Cerebellar cortex (tissue), 1 donor: Measurements from ENCODE around the gene DOCK3.
"Not testable (repeated sequence)": the region's sequence is repeated elsewhere in the genome, so short reads cannot be mapped to it uniquely, and the experiment has no call there.

Experiments used
- DNase-seq: peaks from one replicate; pipeline ENCODE4 v3.0.0-alpha.2; 2015; ENCODE audit warnings: low spot score

DOCK3 gene

DNA sequence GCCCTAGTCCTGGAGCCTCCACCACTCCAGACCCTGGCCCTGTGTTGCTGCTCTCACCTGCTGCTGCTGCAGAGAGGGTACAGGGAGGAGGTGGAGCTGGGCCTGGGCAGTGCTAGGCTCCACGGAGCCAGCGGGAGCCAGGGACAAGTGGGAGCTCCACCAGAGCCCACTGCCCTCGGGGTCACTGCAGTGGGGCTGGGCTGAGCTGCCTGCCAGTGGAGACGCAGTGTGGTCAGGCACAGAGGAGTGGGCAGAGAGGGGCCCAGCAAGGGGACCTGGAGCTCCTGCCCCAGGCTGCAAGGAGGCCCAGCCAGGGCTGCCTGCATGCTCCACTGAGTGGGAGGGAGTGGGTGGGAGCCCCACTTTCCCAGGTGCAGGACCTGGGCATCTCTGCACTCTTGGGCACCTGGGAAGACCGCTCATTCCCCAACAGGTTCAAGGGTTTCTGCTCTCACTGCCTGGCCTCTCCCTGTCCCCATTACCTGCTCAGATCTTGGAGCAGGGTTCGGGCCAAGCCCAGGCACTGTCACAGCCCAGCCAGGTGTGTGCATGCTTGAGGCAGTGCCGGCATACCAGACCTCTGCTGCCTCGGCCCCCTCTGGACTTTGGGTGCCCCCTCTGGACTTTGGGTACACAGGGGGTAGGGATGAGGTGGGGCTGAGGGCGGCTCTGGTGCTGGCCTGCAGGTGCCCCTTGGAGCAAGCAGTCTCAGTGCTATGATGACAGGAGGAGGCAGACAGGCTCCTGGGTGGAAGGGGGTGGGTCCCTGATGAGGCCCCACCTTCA lies 308.0 kb downstream of the DOCK3 start:
- no peak for DNase-seq

GRCh38 chr3:50983887-50984286 lies 309.2 kb downstream of the DOCK3 start:
- DNase-seq: no peak

- DNase-seq: no peak
Observed at GRCh38 chr3:50985893-50986292, 311.2 kb downstream of the DOCK3 start.

- DNase-seq: no peak
Observed at GRCh38 chr3:50986726-50987125, 312.0 kb downstream of the DOCK3 start.

GRCh38 chr3:50994537-50994936 lies 319.8 kb downstream of the DOCK3 start:
- DNase-seq: no peak

DNA sequence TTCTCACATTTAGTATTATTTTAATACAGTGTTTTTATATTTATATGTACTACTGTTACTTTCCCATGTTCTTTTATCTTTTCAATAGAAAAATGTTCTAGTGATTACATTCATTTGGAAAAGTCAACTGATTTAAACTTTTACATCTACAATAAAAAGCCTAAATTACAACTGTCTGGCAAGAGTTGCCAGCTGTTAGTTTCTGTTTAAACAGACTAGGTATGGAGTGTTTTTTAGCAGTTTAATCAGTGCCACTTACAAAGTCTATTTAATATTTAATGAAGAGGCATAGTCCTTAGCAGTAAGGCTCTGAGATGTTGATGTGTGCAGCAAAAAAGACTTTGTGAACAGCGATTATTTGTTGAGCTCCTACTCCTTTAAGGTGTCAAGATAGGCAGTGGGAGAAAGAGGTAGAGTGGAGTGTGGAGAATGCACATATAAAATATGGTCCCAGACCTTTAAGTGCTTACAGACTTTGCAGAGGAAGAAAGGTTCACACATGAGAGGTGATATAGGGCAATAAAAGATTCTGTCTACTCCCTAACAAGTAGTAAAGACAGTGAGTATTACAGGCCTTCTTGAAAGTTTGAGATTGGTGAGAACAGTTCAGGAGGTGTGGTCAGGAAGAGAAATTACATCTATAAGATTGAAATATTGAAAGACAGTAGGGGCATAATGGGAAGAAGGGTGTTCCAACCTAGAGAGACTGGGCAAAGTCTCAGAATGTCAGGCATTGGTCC lies 320.5 kb downstream of the DOCK3 start:
- DNase-seq: no peak

- DNase-seq: no peak
Observed at GRCh38 chr3:51002495-51002894, 327.8 kb downstream of the DOCK3 start.

GRCh38 chr3:51004235-51004634 lies 329.5 kb downstream of the DOCK3 start:
- no peak for DNase-seq

GRCh38 chr3:51024121-51024520 lies 349.4 kb downstream of the DOCK3 start:
- no peak for DNase-seq

DNA sequence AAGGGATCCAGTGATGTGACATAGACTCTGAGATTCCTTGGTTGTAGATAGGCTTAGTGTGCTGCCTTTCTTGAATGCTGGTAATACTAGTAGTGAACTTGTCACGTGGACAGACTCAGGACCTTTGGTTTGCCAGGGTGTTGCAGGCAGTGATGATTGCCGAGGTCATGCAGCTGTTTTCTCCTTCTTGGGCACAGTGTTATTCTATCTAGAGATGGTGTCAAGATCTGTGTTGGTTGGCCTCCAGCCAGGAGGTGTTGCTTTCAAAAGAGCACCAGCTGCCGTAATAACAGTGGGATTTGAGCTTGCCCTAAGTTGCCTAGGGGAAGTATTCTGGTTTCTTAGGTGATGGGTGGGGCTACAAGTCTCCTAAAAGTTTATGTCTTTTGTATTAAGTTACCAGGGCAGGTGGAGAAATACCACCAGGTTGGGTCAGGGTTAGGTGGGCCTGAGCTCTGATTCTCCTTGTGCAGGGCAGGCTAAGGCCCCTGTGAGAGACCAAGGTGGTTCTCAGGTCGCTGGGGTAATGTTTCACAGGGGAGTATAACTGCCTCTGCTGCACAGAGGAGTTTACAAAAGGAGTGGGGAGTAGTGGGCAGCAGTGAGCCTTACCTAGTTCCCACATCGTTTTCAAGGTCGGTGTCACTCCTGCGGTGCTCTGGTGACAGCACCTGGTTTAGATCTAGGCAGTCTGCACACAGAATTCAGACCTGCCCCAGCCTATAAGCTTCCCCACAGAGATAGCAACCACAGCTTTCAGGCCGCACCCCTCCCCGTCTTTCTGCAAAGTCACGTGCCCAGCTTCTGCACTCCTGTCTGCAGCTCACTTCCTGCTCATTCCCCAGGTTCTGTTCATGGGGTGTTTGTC lies 350.3 kb downstream of the DOCK3 start:
- no peak for DNase-seq

DNA sequence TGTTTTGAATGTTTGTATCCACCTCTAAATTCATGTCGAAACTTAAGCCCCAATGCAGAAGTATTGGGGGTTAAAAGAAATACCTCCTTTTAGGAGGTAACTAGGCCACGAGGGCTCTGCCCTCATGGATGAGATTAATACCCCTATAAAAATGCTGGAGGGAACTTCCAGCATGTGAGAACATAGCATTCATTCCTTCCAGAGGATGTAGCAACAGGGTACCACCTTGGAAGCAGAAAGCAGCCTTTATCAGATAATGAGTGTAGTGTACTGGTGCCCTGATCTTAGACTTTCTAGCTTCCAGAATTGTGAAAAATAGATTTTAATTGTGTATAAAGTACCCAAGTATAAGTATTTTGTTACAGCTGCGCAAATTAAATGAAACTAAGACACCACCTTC lies 356.9 kb downstream of the DOCK3 start:
- DNase-seq: no peak

- DNase-seq: no peak
Observed at GRCh38 chr3:51035630-51036029, 360.9 kb downstream of the DOCK3 start.

GRCh38 chr3:51044982-51045381 lies 370.3 kb downstream of the DOCK3 start:
- DNase-seq: no peak

- DNase-seq: no peak
Observed at GRCh38 chr3:51052562-51052961, 377.8 kb downstream of the DOCK3 start.

- no peak for DNase-seq
Observed at GRCh38 chr3:51057121-51057520, 382.4 kb downstream of the DOCK3 start.

- no peak for DNase-seq
Observed at GRCh38 chr3:51063053-51063452, 388.3 kb downstream of the DOCK3 start.

DNA sequence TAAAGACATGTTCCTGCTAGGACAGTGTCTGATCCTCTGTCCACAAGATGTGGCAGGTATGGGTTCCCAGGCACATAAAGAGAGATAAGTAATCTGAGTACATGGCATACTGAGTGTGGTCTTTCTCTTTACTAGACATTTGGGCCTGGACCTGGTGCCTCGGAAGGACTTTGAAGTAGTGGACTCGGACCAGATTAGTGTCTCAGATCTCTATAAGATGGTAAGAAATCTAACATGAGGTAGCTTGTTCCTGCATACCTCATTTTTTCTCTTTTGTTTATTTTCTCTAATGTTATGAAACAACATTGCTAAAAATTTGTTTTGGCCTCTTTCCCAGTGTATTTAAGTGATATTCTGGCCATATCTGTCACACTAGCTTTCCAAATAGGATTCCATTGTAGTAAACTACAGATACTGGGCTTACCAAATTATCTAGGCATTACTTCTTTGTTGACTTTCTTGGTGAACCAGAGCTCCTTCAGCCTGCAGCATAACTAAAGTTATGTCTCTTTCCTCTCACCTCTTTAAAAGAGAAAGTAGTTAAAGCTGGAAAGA lies 400.6 kb downstream of the DOCK3 start:
- DNase-seq: no peak

DNA sequence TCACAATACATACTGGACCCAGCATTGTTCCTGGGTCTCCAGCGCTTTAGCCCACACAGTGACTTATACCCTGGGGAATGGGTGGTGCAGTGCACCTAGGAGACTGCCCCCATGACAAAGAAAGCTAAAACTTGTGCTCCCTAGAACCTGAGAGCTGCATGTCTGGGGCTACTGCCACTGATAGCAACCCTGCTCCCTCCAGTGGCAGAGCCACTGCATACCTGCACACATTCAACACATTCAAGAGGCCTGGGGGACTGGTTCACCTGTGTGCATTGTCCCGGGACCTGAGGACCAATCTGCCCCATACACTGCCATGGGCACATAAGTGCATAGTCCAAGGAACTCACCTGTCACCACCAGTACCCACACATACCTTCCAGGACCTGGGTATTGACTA lies 407.6 kb downstream of the DOCK3 start:
- no peak for DNase-seq

DNA sequence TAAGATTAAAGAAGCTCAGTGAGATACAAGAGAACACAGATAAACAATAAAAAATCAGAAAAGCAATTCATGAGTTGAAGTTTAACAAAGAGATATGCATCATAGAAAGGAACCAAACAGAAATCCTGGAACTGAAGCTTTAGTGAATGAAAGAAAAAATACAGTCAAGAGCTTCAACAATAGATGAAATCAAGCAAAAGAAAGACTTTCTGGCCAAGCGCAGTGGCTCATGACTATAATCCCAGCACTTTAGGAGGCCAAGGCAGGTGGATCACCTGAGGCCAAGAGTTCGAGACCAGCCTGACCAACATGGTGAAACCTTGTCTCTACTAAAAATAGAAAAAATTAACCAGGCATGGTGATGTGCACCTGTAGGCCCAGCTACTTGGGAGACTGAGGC lies 408.8 kb downstream of the DOCK3 start:
- DNase-seq: no peak

DNA sequence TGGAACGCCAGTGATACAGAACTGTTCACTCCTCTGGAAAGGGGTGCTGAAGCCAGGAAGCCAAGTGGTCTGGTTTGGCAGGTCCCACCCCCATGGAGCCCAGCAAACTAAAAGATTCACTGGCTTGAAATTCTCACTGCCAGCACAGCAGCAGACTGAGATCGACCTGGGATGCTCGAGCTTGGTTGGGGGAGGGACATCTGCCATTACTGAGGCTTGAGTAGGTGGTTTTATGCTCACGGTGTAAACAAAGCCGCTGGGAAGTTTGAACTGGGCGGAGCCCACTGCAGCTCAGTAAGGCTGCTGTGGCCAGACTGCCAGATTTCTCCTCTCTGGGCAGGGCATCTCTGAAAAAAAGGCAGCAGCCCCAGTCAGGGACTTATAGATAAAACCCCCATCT lies 417.4 kb downstream of the DOCK3 start:
- DNase-seq: not testable (repeated sequence)

- not testable (repeated sequence) for DNase-seq
Observed at GRCh38 chr3:51094838-51095237, 420.1 kb downstream of the DOCK3 start.
